Measurements from ENCODE around the gene PKD1. TPM values are rescaled to one million over a fixed set of nuclear protein-coding genes. Genes with fewer than 3 reads are reported as not detected.
A peak's percentile ranks its signal among the peaks of the same experiment; 100 is the strongest.
"Not testable (repeated sequence)": the region's sequence is repeated elsewhere in the genome, so short reads cannot be mapped to it uniquely, and the experiment has no call there.

The PKD1 gene
- polyA plus RNA-seq, 6 donors from 2014 or later, result 2.8 to 10.4 (median 4.0) TPM

- Mint-ChIP-seq H3K36me3 (no peaks in the 10 kb centered on the region), H3K4me1 (peaks cover 10 to 25% (median 24%) of the 10 kb centered on the region in 3 donors), H3K27ac (no peak overlapping the region), H3K9me3 (no peaks in the 10 kb centered on the region), H3K27me3 (no peaks in the 10 kb centered on the region), H3K4me3 (no peak overlapping the region)
- no peak for DNase-seq
- ATAC-seq (ENCODE audit: low read depth in 2 of 2), result no peak
Observed at GRCh38 chr16:2121853-2122252, 13.8 kb downstream of the PKD1 start.

- not testable (repeated sequence) for H3K27me3 Mint-ChIP-seq, DNase-seq, H3K9me3 Mint-ChIP-seq
Observed at GRCh38 chr16:2121325-2121724, 14.4 kb downstream of the PKD1 start.

GRCh38 chr16:2117960-2118722 lies 17.6 kb downstream of the PKD1 start:
- not testable (repeated sequence) for H3K9me3 Mint-ChIP-seq; DNase-seq; H3K27me3 Mint-ChIP-seq; ATAC-seq (ENCODE audit: low read depth in 2 of 2); H3K36me3 Mint-ChIP-seq; H3K27ac Mint-ChIP-seq; H3K4me3 Mint-ChIP-seq
- peaks cover 9 to 13% (median 9%) of the 10 kb centered on the region in 3 donors for H3K4me1 Mint-ChIP-seq

More at GRCh38 chr16:2121325-2121724, 14.4 kb downstream of the PKD1 start:
- not testable (repeated sequence) for H3K27ac Mint-ChIP-seq, H3K36me3 Mint-ChIP-seq, H3K4me3 Mint-ChIP-seq
- H3K4me1 Mint-ChIP-seq, result peaks cover 9 to 24% (median 19%) of the 10 kb centered on the region in 3 donors
- peak; percentile 57 to 66 for ATAC-seq (ENCODE audit: low read depth in 2 of 2)

- not testable (repeated sequence) for H3K36me3 Mint-ChIP-seq; H3K27ac Mint-ChIP-seq; H3K4me3 Mint-ChIP-seq; H3K27me3 Mint-ChIP-seq; H3K9me3 Mint-ChIP-seq; DNase-seq; ATAC-seq (ENCODE audit: low read depth in 2 of 2)
- H3K4me1 Mint-ChIP-seq, result peaks cover 9 to 13% (median 9%) of the 10 kb centered on the region in 3 donors
Observed at GRCh38 chr16:2117341-2117740, 18.4 kb downstream of the PKD1 start.

- H3K27me3 Mint-ChIP-seq; H3K9me3 Mint-ChIP-seq; H3K27ac Mint-ChIP-seq; ATAC-seq (ENCODE audit: low read depth in 2 of 2); DNase-seq; H3K4me3 Mint-ChIP-seq; H3K36me3 Mint-ChIP-seq: not testable (repeated sequence)
- H3K4me1 Mint-ChIP-seq, result peaks cover 8 to 10% (median 9%) of the 10 kb centered on the region in 3 donors
Observed at GRCh38 chr16:2116428-2116827, 19.3 kb downstream of the PKD1 start.

- Mint-ChIP-seq H3K4me3 (no peak overlapping the region), H3K27ac (no peak overlapping the region), H3K9me3 (no peaks in the 10 kb centered on the region), H3K4me1 (peaks cover 5 to 6% (median 5%) of the 10 kb centered on the region in 3 donors), H3K27me3 (no peaks in the 10 kb centered on the region), H3K36me3 (no peaks in the 10 kb centered on the region)
- no peak for ATAC-seq (ENCODE audit: low read depth in 2 of 2)
- DNase-seq, result no peak
Observed at GRCh38 chr16:2115591-2115973, 20.1 kb downstream of the PKD1 start.

- H3K9me3 Mint-ChIP-seq; DNase-seq; ATAC-seq (ENCODE audit: low read depth in 2 of 2); H3K36me3 Mint-ChIP-seq; H3K4me1 Mint-ChIP-seq; H3K27me3 Mint-ChIP-seq; H3K4me3 Mint-ChIP-seq: not testable (repeated sequence)
- peak overlapping the region in 1 of 6 donors; percentile 63 for H3K27ac Mint-ChIP-seq
Observed at GRCh38 chr16:2114885-2115590, 20.7 kb downstream of the PKD1 start.

- H3K36me3 Mint-ChIP-seq; H3K4me1 Mint-ChIP-seq; H3K27ac Mint-ChIP-seq; H3K9me3 Mint-ChIP-seq; ATAC-seq (ENCODE audit: low read depth in 2 of 2); H3K4me3 Mint-ChIP-seq; DNase-seq; H3K27me3 Mint-ChIP-seq: not testable (repeated sequence)
Observed at GRCh38 chr16:2114225-2114624, 21.5 kb downstream of the PKD1 start.

GRCh38 chr16:2112539-2113106 lies 23.1 kb downstream of the PKD1 start:
- H3K4me1 Mint-ChIP-seq; H3K27ac Mint-ChIP-seq; H3K4me3 Mint-ChIP-seq; DNase-seq; H3K27me3 Mint-ChIP-seq; H3K9me3 Mint-ChIP-seq; ATAC-seq (ENCODE audit: low read depth in 2 of 2); H3K36me3 Mint-ChIP-seq: not testable (repeated sequence)

- H3K9me3 Mint-ChIP-seq; H3K27ac Mint-ChIP-seq; H3K27me3 Mint-ChIP-seq; ATAC-seq (ENCODE audit: low read depth in 2 of 2); H3K4me1 Mint-ChIP-seq; DNase-seq; H3K4me3 Mint-ChIP-seq; H3K36me3 Mint-ChIP-seq: not testable (repeated sequence)
Observed at GRCh38 chr16:2111412-2112335, 24.0 kb downstream of the PKD1 start.

- not testable (repeated sequence) for H3K27ac Mint-ChIP-seq; H3K4me1 Mint-ChIP-seq; H3K9me3 Mint-ChIP-seq; H3K4me3 Mint-ChIP-seq; DNase-seq; H3K27me3 Mint-ChIP-seq; H3K36me3 Mint-ChIP-seq; ATAC-seq (ENCODE audit: low read depth in 2 of 2)
Observed at GRCh38 chr16:2111009-2111353, 24.7 kb downstream of the PKD1 start.

- not testable (repeated sequence) for H3K36me3 Mint-ChIP-seq; H3K9me3 Mint-ChIP-seq; H3K27me3 Mint-ChIP-seq; H3K27ac Mint-ChIP-seq; DNase-seq; H3K4me3 Mint-ChIP-seq; ATAC-seq (ENCODE audit: low read depth in 2 of 2); H3K4me1 Mint-ChIP-seq
Observed at GRCh38 chr16:2110332-2111008, 25.2 kb downstream of the PKD1 start.

GRCh38 chr16:2109872-2110271 lies 25.8 kb downstream of the PKD1 start:
- not testable (repeated sequence) for ATAC-seq (ENCODE audit: low read depth in 2 of 2); H3K27me3 Mint-ChIP-seq; DNase-seq; H3K4me1 Mint-ChIP-seq; H3K4me3 Mint-ChIP-seq; H3K36me3 Mint-ChIP-seq; H3K9me3 Mint-ChIP-seq; H3K27ac Mint-ChIP-seq
